ENCODE measurements around the gene UNC45B. TPM values are rescaled to one million over a fixed set of nuclear protein-coding genes. Genes with fewer than 3 reads are reported as not detected.

UNC45B gene
- total RNA-seq, 1 experiment from 2014 or later, result not detected

GRCh38 chr17:35130392-35130791, 17.2 kb upstream of the UNC45B start:
- H3K9ac ChIP-seq (ENCODE audit: low read length), result no peak overlapping the region
- no peak for DNase-seq
- no peak overlapping the region for H3K4me2 ChIP-seq (ENCODE audit: low read depth, low read length, poor library complexity, severe bottlenecking)
- no peaks in the 10 kb centered on the region for H3K9me3 ChIP-seq (ENCODE audit: low read length)
- no peak overlapping the region for H2AFZ ChIP-seq (ENCODE audit: low read length)
- no peaks in the 10 kb centered on the region for H4K20me1 ChIP-seq (ENCODE audit: insufficient read depth, low read depth, low read length)
- H3K79me2 ChIP-seq (ENCODE audit: low read length), result no peaks in the 10 kb centered on the region
- H3K9me2 ChIP-seq (replicated peaks; ENCODE audit: insufficient read depth, low read length), result no peaks in the 10 kb centered on the region
- H3K4me1 ChIP-seq (ENCODE audit: low read length), result no peaks in the 10 kb centered on the region
- no peak overlapping the region for H3K27ac ChIP-seq (ENCODE audit: low read length)
- H3K4me3 ChIP-seq (ENCODE audit: low read length), result no peak overlapping the region
- peaks cover 25% of the 10 kb centered on the region for H3K36me3 ChIP-seq (ENCODE audit: insufficient read depth, low read length)
- no peaks in the 10 kb centered on the region for H3K27me3 ChIP-seq (ENCODE audit: low read length)

- no peaks in the 10 kb centered on the region for H3K9me3 ChIP-seq (ENCODE audit: low read length)
- H3K36me3 ChIP-seq (ENCODE audit: insufficient read depth, low read length), result peaks cover 42% of the 10 kb centered on the region
- no peaks in the 10 kb centered on the region for H4K20me1 ChIP-seq (ENCODE audit: insufficient read depth, low read depth, low read length)
- no peak overlapping the region for H3K9ac ChIP-seq (ENCODE audit: low read length)
- H3K4me1 ChIP-seq (ENCODE audit: low read length), result no peaks in the 10 kb centered on the region
- H3K4me2 ChIP-seq (ENCODE audit: low read depth, low read length, poor library complexity, severe bottlenecking), result no peak overlapping the region
- H2AFZ ChIP-seq (ENCODE audit: low read length), result no peak overlapping the region
- H3K79me2 ChIP-seq (ENCODE audit: low read length), result no peaks in the 10 kb centered on the region
- no peak for DNase-seq
- H3K27ac ChIP-seq (ENCODE audit: low read length), result no peak overlapping the region
- no peak overlapping the region for H3K4me3 ChIP-seq (ENCODE audit: low read length)
- H3K27me3 ChIP-seq (ENCODE audit: low read length), result no peaks in the 10 kb centered on the region
- no peaks in the 10 kb centered on the region for H3K9me2 ChIP-seq (replicated peaks; ENCODE audit: insufficient read depth, low read length)
Measured at GRCh38 chr17:35132099-35132498, 15.5 kb upstream of the UNC45B start.

GRCh38 chr17:35132816-35133550, 14.6 kb upstream of the UNC45B start:
- DNase-seq, result no peak
- Histone ChIP-seq H3K27ac (ENCODE audit: low read length) (no peak overlapping the region), H3K9me3 (ENCODE audit: low read length) (no peaks in the 10 kb centered on the region), H3K79me2 (ENCODE audit: low read length) (peaks cover 4% of the 10 kb centered on the region; the same call in 1 of the 2 replicates), H3K36me3 (ENCODE audit: insufficient read depth, low read length) (peaks cover 45% of the 10 kb centered on the region), H2AFZ (ENCODE audit: low read length) (no peak overlapping the region), H3K27me3 (ENCODE audit: low read length) (no peaks in the 10 kb centered on the region), H3K4me1 (ENCODE audit: low read length) (no peaks in the 10 kb centered on the region), H4K20me1 (ENCODE audit: insufficient read depth, low read depth, low read length) (no peaks in the 10 kb centered on the region), H3K4me2 (ENCODE audit: low read depth, low read length, poor library complexity, severe bottlenecking) (no peak overlapping the region), H3K9me2 (replicated peaks; ENCODE audit: insufficient read depth, low read length) (no peaks in the 10 kb centered on the region), H3K4me3 (ENCODE audit: low read length) (no peak overlapping the region), H3K9ac (ENCODE audit: low read length) (no peak overlapping the region)

DNA sequence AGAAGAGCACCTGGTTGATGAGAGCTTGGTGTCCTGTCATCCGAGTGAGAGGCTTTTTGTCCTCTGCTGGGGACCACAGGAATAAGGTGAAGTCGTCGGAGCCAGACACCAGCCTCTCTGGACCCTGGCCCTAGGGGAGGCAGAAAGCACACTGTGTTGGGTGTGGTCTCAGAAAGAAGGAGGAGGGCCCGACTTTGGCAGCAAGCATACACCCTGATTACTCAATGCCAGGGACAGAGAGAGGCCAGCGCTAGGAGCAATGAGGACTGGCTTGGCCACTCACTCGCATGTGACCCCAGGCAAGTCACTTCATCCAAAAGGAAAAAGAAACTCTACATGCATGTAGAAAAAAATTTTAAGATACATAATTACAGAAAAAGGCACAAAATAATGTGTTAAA, 12.3 kb upstream of the UNC45B start:
- no peak for DNase-seq
- H3K9me3 ChIP-seq (ENCODE audit: low read length), result no peaks in the 10 kb centered on the region

DNA sequence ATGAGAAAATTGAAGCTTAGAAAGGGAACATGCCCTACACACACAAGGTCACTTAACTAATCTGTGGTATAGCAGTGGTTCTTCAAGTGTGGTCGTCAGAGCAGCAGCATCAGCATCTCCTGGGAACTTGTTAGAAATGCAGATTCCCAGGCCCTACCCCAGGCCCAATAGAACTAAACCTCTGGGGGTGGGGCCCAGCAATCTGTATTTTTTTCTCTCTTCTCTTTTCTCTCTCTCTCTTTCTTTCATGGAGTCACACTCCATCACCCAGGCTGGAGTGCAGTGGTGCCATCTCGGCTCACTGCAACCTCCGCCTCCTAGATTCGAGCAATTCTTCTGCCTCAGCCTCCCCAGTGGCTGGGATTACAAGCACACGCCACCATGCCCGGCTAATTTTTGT, 9.4 kb upstream of the UNC45B start:
- no peak overlapping the region for H2AFZ ChIP-seq (ENCODE audit: low read length)
- no peaks in the 10 kb centered on the region for H3K9me2 ChIP-seq (replicated peaks; ENCODE audit: insufficient read depth, low read length)
- no peak for DNase-seq
- peaks cover 48% of the 10 kb centered on the region for H3K36me3 ChIP-seq (ENCODE audit: insufficient read depth, low read length)
- no peaks in the 10 kb centered on the region for H3K27me3 ChIP-seq (ENCODE audit: low read length)
- H3K4me3 ChIP-seq (ENCODE audit: low read length), result no peak overlapping the region
- H3K4me2 ChIP-seq (ENCODE audit: low read depth, low read length, poor library complexity, severe bottlenecking), result no peak overlapping the region
- H3K9ac ChIP-seq (ENCODE audit: low read length), result no peak overlapping the region
- H3K27ac ChIP-seq (ENCODE audit: low read length), result no peak overlapping the region
- peaks cover 38% of the 10 kb centered on the region for H3K79me2 ChIP-seq (ENCODE audit: low read length)
- H3K4me1 ChIP-seq (ENCODE audit: low read length), result peaks cover 10% of the 10 kb centered on the region
- H3K9me3 ChIP-seq (ENCODE audit: low read length), result no peaks in the 10 kb centered on the region
- 0 out of 2 replicates have a peak, but pooled peaks cover 7% of the 10 kb centered on the region for H4K20me1 ChIP-seq (ENCODE audit: insufficient read depth, low read depth, low read length)

More for the DNA sequence above, 12.3 kb upstream of the UNC45B start:
- Histone ChIP-seq H3K9me2 (replicated peaks; ENCODE audit: insufficient read depth, low read length) (no peaks in the 10 kb centered on the region), H3K4me1 (ENCODE audit: low read length) (peaks cover 1% of the 10 kb centered on the region; the same call in 1 of the 2 replicates), H3K27me3 (ENCODE audit: low read length) (no peaks in the 10 kb centered on the region), H3K4me3 (ENCODE audit: low read length) (no peak overlapping the region), H2AFZ (ENCODE audit: low read length) (no peak overlapping the region), H3K9ac (ENCODE audit: low read length) (no peak overlapping the region), H3K27ac (ENCODE audit: low read length) (no peak overlapping the region), H3K4me2 (ENCODE audit: low read depth, low read length, poor library complexity, severe bottlenecking) (no peak overlapping the region), H3K79me2 (ENCODE audit: low read length) (peaks cover 20% of the 10 kb centered on the region), H4K20me1 (ENCODE audit: insufficient read depth, low read depth, low read length) (0 out of 2 replicates have a peak, but pooled peaks cover 4% of the 10 kb centered on the region), H3K36me3 (ENCODE audit: insufficient read depth, low read length) (peaks cover 61% of the 10 kb centered on the region)

DNA sequence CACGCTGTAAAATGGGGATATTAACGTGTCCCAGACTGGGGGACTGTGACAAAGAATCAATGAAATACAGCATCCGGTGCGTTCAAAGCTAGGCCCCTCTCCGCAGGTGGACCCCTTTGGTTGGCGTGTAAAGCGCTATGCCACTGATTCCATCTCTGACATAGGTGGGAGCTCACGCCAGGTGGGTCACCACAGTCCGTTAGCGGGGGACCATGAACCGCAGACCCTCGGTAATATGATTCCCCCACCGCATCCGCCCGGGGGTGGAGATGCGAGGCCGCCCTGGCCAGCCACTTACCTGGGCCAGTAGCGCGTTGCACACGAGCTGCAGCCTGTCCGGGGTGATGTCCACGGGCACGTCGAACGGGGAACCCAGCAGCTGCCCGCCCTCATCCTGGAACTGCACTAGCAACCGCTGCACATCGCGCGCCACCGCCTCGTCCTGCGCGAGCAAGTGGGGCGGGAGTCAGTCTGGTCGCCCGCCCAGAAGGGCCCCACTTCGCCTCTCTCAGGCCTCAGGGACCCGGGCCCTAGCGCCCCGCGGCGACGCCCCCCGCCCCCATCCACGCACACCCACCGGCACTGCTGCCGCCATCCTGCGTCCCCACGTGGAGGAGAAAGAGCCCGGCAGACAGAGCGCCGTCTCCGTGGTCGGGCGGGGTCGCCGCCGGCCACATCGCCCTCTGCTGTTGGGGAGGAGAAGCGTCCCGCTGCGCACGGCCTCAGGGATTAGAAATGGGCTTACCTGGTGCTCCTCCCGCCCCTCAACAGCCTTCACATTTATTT, 5.7 kb upstream of the UNC45B start, which contains the start of gene NLE1:
NLE1 (minus strand) TSS at position 623 of the 786 bp plus-strand sequence; CDS start at position 595, 28 bp downstream.
- H3K9me3 ChIP-seq (ENCODE audit: low read length), result no peaks in the 10 kb centered on the region
- H3K4me2 ChIP-seq (ENCODE audit: low read depth, low read length, poor library complexity, severe bottlenecking), result peak within 1 kb of the TSS; percentile 79
- peak; percentile 93 for DNase-seq
- H3K4me1 ChIP-seq (ENCODE audit: low read length), result peaks cover 10% of the 10 kb centered on the region
- H3K36me3 ChIP-seq (ENCODE audit: insufficient read depth, low read length), result peaks cover 21% of the 10 kb centered on the region
- peak within 1 kb of the TSS; percentile 92 for H3K9ac ChIP-seq (ENCODE audit: low read length)
- 0 out of 2 replicates have a peak, but pooled peaks cover 7% of the 10 kb centered on the region for H4K20me1 ChIP-seq (ENCODE audit: insufficient read depth, low read depth, low read length)
- peak within 1 kb of the TSS; percentile 7; the same call in 1 of the 2 replicates for H3K27ac ChIP-seq (ENCODE audit: low read length)
- H2AFZ ChIP-seq (ENCODE audit: low read length), result no peak within 1 kb of the TSS
- no peaks in the 10 kb centered on the region for H3K9me2 ChIP-seq (replicated peaks; ENCODE audit: insufficient read depth, low read length)
- H3K4me3 ChIP-seq (ENCODE audit: low read length), result peak within 1 kb of the TSS; percentile 94
- peaks cover 38% of the 10 kb centered on the region for H3K79me2 ChIP-seq (ENCODE audit: low read length)
- no peaks in the 10 kb centered on the region for H3K27me3 ChIP-seq (ENCODE audit: low read length)

DNA sequence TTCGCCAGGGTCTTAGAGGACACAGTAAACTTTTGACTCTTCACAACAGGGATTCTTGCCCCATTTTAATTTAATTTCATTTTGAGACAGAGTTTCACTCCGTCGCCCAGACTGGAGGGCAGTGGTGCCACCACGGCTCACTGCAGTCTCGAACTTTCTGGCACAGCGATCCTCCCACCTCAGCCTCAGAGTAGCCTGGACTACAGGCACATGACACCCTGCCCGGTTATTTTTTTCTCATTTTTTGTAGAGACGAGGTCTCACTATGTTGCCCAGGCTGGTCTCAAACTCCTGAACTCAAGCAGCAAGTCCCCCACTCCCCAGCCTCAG, 5.2 kb upstream of the UNC45B start:
- Histone ChIP-seq H4K20me1 (ENCODE audit: insufficient read depth, low read depth, low read length) (0 out of 2 replicates have a peak, but pooled peaks cover 7% of the 10 kb centered on the region), H3K4me3 (ENCODE audit: low read length) (0 out of 2 replicates have a peak overlapping the region, but pooled peaks have one; percentile 94)

DNA sequence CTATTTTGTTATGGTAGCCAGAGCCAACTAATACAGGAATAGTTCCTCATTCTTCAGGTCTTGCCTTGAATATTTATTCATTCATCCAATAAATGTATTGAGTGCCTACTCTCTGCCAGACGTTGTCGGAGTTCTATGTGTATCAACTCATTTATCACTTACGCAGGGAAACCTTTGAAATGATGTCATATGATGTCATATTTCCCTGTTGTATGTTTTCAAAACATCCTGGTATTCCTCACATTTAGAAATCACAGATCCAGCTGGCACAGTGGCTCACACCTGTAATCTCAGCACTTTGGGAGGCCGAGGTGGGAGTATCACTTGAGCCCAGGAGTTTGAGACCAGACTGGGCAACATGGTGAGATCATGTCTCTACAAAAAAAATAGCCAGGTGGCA, 2.8 kb upstream of the UNC45B start:
- DNase-seq, result no peak
- Histone ChIP-seq H2AFZ (ENCODE audit: low read length) (no peak overlapping the region), H3K9me2 (replicated peaks; ENCODE audit: insufficient read depth, low read length) (no peaks in the 10 kb centered on the region), H4K20me1 (ENCODE audit: insufficient read depth, low read depth, low read length) (0 out of 2 replicates have a peak, but pooled peaks cover 3% of the 10 kb centered on the region), H3K4me3 (ENCODE audit: low read length) (no peak overlapping the region), H3K4me1 (ENCODE audit: low read length) (peaks cover 10% of the 10 kb centered on the region), H3K9ac (ENCODE audit: low read length) (no peak overlapping the region), H3K79me2 (ENCODE audit: low read length) (peaks cover 21% of the 10 kb centered on the region), H3K36me3 (ENCODE audit: insufficient read depth, low read length) (no peaks in the 10 kb centered on the region), H3K9me3 (ENCODE audit: low read length) (no peaks in the 10 kb centered on the region), H3K4me2 (ENCODE audit: low read depth, low read length, poor library complexity, severe bottlenecking) (no peak overlapping the region), H3K27me3 (ENCODE audit: low read length) (no peaks in the 10 kb centered on the region), H3K27ac (ENCODE audit: low read length) (no peak overlapping the region)

More for the DNA sequence above, 5.2 kb upstream of the UNC45B start:
- H3K36me3 ChIP-seq (ENCODE audit: insufficient read depth, low read length), result peaks cover 19% of the 10 kb centered on the region; the same call in 1 of the 2 replicates
- no peaks in the 10 kb centered on the region for H3K9me2 ChIP-seq (replicated peaks; ENCODE audit: insufficient read depth, low read length)
- peaks cover 10% of the 10 kb centered on the region for H3K4me1 ChIP-seq (ENCODE audit: low read length)
- no peak overlapping the region for H2AFZ ChIP-seq (ENCODE audit: low read length)
- H3K79me2 ChIP-seq (ENCODE audit: low read length), result peaks cover 38% of the 10 kb centered on the region
- no peak overlapping the region for H3K9ac ChIP-seq (ENCODE audit: low read length)
- H3K27me3 ChIP-seq (ENCODE audit: low read length), result no peaks in the 10 kb centered on the region
- H3K4me2 ChIP-seq (ENCODE audit: low read depth, low read length, poor library complexity, severe bottlenecking), result peak overlapping the region; percentile 79
- H3K27ac ChIP-seq (ENCODE audit: low read length), result no peak overlapping the region
- H3K9me3 ChIP-seq (ENCODE audit: low read length), result no peaks in the 10 kb centered on the region
- no peak for DNase-seq
